Mesenchymal stem cell (in vitro differentiated cells and primary cell): ENCODE measurements around the gene ITSN1.

Source experiments
- DNase-seq: peaks from one replicate; pipeline ENCODE4 v3.0.0-alpha.2; 2013
- H2AFZ ChIP-seq: one replicate; pipeline ENCODE4 v1.6.1; 2013; ENCODE audit warnings: low read depth, mild to moderate bottlenecking, control low read depth, inconsistent platforms, low read length, moderate library complexity
- H2AK5ac ChIP-seq: 2 replicates; pipeline ENCODE4 v1.6.1; 2013; ENCODE audit warnings: low read length, moderate library complexity, mild to moderate bottlenecking, inconsistent platforms; ENCODE audit not compliant: severe bottlenecking
- H2BK120ac ChIP-seq: one replicate; pipeline ENCODE4 v1.6.1; 2013; ENCODE audit warnings: low read depth, mild to moderate bottlenecking, inconsistent platforms, low read length, moderate library complexity
- H2BK12ac ChIP-seq, 2 experiments: one replicate each; pipeline ENCODE4 v1.6.1; 2013; ENCODE audit warnings: inconsistent platforms in 2 of 2, low read length in 2 of 2, mild to moderate bottlenecking in 2 of 2, moderate library complexity in 2 of 2, control low read depth in 1 of 2
- H2BK15ac ChIP-seq: one replicate; pipeline ENCODE4 v1.6.1; 2013; ENCODE audit warnings: mild to moderate bottlenecking, low read depth, inconsistent platforms; ENCODE audit not compliant: poor library complexity, severe bottlenecking
- H2BK5ac ChIP-seq: 2 replicates; pipeline ENCODE4 v1.6.1; 2013; ENCODE audit warnings: low read depth, mild to moderate bottlenecking, low read length, control low read depth, inconsistent platforms; ENCODE audit not compliant: poor library complexity, severe bottlenecking
- H3K14ac ChIP-seq, 2 experiments: one replicate each; pipeline ENCODE4 v1.6.1; 2013; ENCODE audit warnings: inconsistent platforms in 2 of 2, low read length in 2 of 2, control low read depth in 1 of 2, mild to moderate bottlenecking in 1 of 2, moderate library complexity in 1 of 2
- H3K18ac ChIP-seq, 2 experiments: one replicate each; pipeline ENCODE4 v1.6.1; 2013; ENCODE audit warnings: inconsistent platforms in 2 of 2, low read length in 2 of 2, control low read depth in 1 of 2, low read depth in 1 of 2, mild to moderate bottlenecking in 1 of 2
- H3K23ac ChIP-seq, 2 experiments: one replicate each; pipeline ENCODE4 v1.6.1; 2013; ENCODE audit warnings: inconsistent platforms in 2 of 2, low read length in 2 of 2, mild to moderate bottlenecking in 2 of 2, moderate library complexity in 2 of 2, control low read depth in 1 of 2
- H3K27ac ChIP-seq: 2 replicates; pipeline ENCODE4 v1.5.1; 2013; ENCODE audit warnings: mild to moderate bottlenecking, moderate library complexity, low read length, control low read depth, inconsistent platforms; ENCODE audit not compliant: poor library complexity, severe bottlenecking
- H3K27me3 ChIP-seq, 2 experiments: 2 replicates each; pipeline versions ENCODE4 v1.6.1 to v1.7.0; 2013; ENCODE audit warnings: low read length in 2 of 2, mild to moderate bottlenecking in 2 of 2, moderate library complexity in 2 of 2, control low read depth in 1 of 2, inconsistent platforms in 1 of 2; ENCODE audit not compliant: control insufficient read depth in 1 of 2, insufficient read depth in 1 of 2
- H3K36me3 ChIP-seq, 2 experiments: 2 replicates each; pipeline versions ENCODE4 v1.6.1 to v1.7.0; 2013; ENCODE audit warnings: low read length in 2 of 2, control low read depth in 1 of 2, inconsistent platforms in 1 of 2, low read depth in 1 of 2, mild to moderate bottlenecking in 1 of 2; ENCODE audit not compliant: insufficient read depth in 2 of 2, control insufficient read depth in 1 of 2
- H3K4ac ChIP-seq, 2 experiments: one replicate each; pipeline ENCODE4 v1.6.1; 2013; ENCODE audit warnings: inconsistent platforms in 2 of 2, low read length in 2 of 2, mild to moderate bottlenecking in 2 of 2, moderate library complexity in 2 of 2, control low read depth in 1 of 2, low read depth in 1 of 2
- H3K4me1 ChIP-seq: 2 replicates; pipeline ENCODE4 v1.6.1; 2013; ENCODE audit warnings: low read depth, low read length, control low read depth; ENCODE audit not compliant: control insufficient read depth, insufficient read depth
- H3K4me2 ChIP-seq: 2 replicates; pipeline ENCODE4 v1.6.1; 2013; ENCODE audit warnings: low read length, mild to moderate bottlenecking, inconsistent platforms; ENCODE audit not compliant: poor library complexity, severe bottlenecking
- H3K4me3 ChIP-seq, 2 experiments: 2 replicates each; pipeline versions ENCODE4 v1.5.1 to v1.7.0; 2013; ENCODE audit warnings: low read length in 2 of 2, mild to moderate bottlenecking in 2 of 2, control low read depth in 1 of 2, low read depth in 1 of 2; ENCODE audit not compliant: insufficient read depth in 1 of 2
- H3K79me1 ChIP-seq: replicated peaks from 2 replicates; pipeline ENCODE4 v1.6.1; 2013; ENCODE audit warnings: mild to moderate bottlenecking, control low read depth, low read length, inconsistent platforms; ENCODE audit not compliant: poor library complexity, severe bottlenecking
- H3K9ac ChIP-seq: 2 replicates; pipeline ENCODE4 v1.7.0; 2013; ENCODE audit warnings: mild to moderate bottlenecking, low read length, moderate library complexity
- H3K9me3 ChIP-seq: 2 replicates; pipeline ENCODE4 v1.7.0; 2013; ENCODE audit warnings: mild to moderate bottlenecking, low read length; ENCODE audit not compliant: control insufficient read depth
- H4K8ac ChIP-seq: one replicate; pipeline ENCODE4 v1.6.1; 2013; ENCODE audit warnings: inconsistent platforms, mild to moderate bottlenecking, low read length, moderate library complexity
- H4K91ac ChIP-seq: one replicate; pipeline ENCODE4 v1.6.1; 2013; ENCODE audit warnings: mild to moderate bottlenecking, low read length, inconsistent platforms
- WGBS: methylation state at CpG from one replicate; pipeline ENCODE4 v1.1.7; 2013; ENCODE audit warnings: mixed read lengths; 5-methylcytosine and 5-hydroxymethylcytosine counted together

ITSN1 gene

DNA sequence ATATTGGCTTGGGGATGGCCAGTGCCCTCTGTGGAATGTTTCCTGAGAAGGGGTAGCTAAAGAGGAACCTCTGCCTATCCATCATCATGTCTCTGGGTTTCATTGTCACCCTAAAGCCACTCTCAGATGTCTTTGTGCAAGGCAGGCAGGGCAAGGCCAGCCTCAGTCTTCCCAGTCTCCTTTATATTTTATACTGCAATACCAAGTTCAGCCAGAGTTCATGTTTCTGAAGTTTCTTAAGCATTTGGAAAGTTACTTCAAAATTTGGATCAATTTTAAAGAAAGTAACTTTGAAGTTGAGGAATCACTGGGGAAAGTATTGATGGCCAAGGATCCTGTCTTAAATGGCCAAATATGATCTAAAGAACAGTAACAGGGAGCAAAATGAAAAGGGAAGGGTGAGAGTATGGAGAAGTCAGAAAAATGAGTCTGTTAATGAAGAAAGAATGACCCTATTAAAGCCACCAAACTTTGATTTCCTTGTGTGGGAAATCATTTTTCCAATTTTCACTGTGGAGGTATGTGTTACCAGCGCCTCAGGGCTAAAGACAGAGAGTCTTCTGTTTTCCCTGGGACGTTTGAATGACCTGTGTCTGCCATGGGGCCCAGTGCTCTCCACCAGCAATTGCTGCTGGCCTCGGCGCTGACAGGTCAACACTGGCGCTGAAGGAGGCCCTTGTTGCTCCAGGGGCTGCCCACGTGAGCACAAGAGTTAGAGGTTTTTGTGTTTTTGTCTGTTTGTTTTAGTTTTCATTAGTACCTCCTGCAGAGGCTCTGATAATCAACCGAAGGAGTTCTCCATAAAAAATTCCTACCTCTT is 179.4 kb downstream of the ITSN1 start:
- no peak overlapping the region for H3K18ac ChIP-seq
- H3K23ac ChIP-seq: no peak overlapping the region
- DNase-seq: no peak
- no peaks in the 10 kb centered on the region for H3K27me3 ChIP-seq
- no peak overlapping the region for H3K4me2 ChIP-seq
- H2AK5ac ChIP-seq: no peak overlapping the region
- no peak overlapping the region for H3K9ac ChIP-seq
- no peak overlapping the region for H2BK15ac ChIP-seq
- no peak overlapping the region for H2AFZ ChIP-seq
- H3K36me3 ChIP-seq: peaks cover 13 to 64% of the 10 kb centered on the region in 2 experiments
- H2BK5ac ChIP-seq: no peak overlapping the region
- H3K4me1 ChIP-seq: peaks cover 6% of the 10 kb centered on the region
- H3K9me3 ChIP-seq: no peaks in the 10 kb centered on the region
- no peak overlapping the region for H3K27ac ChIP-seq
- no peak overlapping the region for H3K4ac ChIP-seq
- H3K14ac ChIP-seq: no peak overlapping the region
- H2BK12ac ChIP-seq: no peak overlapping the region
- no peak overlapping the region for H4K91ac ChIP-seq
- H2BK120ac ChIP-seq: no peak overlapping the region
- WGBS: 89% methylated on average over 4 of the region's 7 CpGs
- peaks cover 8% of the 10 kb centered on the region for H3K79me1 ChIP-seq
- H3K4me3 ChIP-seq: no peak overlapping the region
- H4K8ac ChIP-seq: no peak overlapping the region

DNA sequence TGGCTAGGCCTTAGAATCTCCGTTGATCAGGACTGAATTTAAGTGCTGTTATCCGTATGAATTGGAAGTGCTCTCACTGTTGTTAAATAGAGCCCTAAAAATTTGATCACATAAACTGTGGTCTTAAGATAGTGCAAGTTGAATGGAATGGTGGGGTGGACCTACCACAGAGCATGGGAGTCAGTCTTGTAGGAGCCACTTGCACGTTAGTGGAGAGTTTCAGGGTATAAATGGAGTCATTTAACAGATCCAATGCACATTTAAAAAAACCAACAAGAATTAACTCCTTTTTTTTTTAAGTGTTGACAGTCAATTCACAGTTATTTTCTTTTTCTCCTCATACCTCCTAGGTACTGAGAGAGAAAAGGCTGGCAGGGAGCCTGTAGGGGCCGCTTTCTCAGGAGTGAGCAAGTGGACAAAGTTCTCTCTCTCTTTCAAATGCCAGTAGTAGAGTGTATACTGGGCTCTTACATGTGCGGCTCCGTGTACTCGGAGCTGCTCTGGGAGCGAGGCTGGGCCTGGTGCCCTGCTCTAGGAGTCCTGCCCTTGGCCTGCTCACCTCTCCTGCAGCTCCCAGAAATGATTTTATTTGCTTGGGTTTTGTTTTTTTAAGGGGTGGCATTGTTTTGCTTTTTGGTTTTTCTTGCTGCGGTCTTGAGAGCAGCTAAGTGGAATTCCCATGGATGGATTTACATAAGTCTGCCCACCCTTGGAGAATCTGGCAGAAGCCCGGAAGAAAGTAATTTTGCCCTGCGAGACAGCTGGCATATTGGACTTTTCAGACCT is 182.0 kb downstream of the ITSN1 start:
- no peak for DNase-seq
- Histone ChIP-seq H3K4ac (no peak overlapping the region), H3K18ac (no peak overlapping the region), H3K14ac (no peak overlapping the region), H2AFZ (no peak overlapping the region), H3K79me1 (peaks cover 21% of the 10 kb centered on the region), H3K27me3 (no peaks in the 10 kb centered on the region), H3K23ac (no peak overlapping the region), H3K36me3 (peaks cover 18 to 46% of the 10 kb centered on the region in 2 experiments), H3K4me3 (no peak overlapping the region), H3K27ac (peak overlapping the region; percentile 57), H2BK5ac (no peak overlapping the region), H2BK12ac (no peak overlapping the region), H4K91ac (no peak overlapping the region), H4K8ac (no peak overlapping the region), H2AK5ac (peak overlapping the region; percentile 77), H3K9ac (no peak overlapping the region), H3K4me2 (no peak overlapping the region), H3K4me1 (peaks cover 4% of the 10 kb centered on the region), H3K9me3 (no peaks in the 10 kb centered on the region), H2BK15ac (no peak overlapping the region), H2BK120ac (no peak overlapping the region)
- 98% methylated on average over 10 of the region's 11 CpGs for WGBS

DNA sequence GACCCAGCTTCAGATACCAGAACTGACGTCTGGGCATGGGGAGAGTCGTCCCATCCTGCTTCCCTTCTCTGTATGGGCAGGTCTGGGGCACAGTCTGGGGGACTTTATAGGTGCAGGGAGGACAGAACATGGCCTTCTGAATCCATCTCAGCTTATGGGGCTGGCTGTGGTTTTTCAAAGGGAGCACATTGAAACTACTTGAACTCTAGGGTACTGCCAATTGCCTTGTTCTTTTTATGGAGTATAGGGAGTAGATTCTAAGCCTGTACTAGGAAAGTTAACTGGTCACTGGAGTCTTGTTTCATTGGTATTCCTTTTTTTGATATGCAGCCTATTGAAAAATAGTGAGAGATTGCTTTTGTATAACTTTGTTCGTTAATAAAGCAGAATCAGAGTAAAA is 183.1 kb downstream of the ITSN1 start:
- Histone ChIP-seq H3K79me1 (peaks cover 25% of the 10 kb centered on the region), H3K4ac (no peak overlapping the region), H3K27me3 (no peaks in the 10 kb centered on the region), H2BK5ac (no peak overlapping the region), H3K36me3 (peaks cover 27 to 50% of the 10 kb centered on the region in 2 experiments), H3K9ac (peak overlapping the region; percentile 65), H3K9me3 (no peaks in the 10 kb centered on the region), H3K23ac (no peak overlapping the region), H3K4me1 (peaks cover 4% of the 10 kb centered on the region), H2BK12ac (peak overlapping the region in 1 of 2 experiments; percentile 11), H4K8ac (no peak overlapping the region), H3K18ac (no peak overlapping the region), H2AFZ (no peak overlapping the region), H3K4me3 (no peak overlapping the region), H4K91ac (no peak overlapping the region), H3K14ac (no peak overlapping the region), H3K4me2 (no peak overlapping the region), H2BK15ac (no peak overlapping the region), H2AK5ac (peak overlapping the region; percentile 84), H2BK120ac (no peak overlapping the region), H3K27ac (peak overlapping the region; percentile 70)
- 91% methylated on average over 2 of the region's 3 CpGs for WGBS
- no peak for DNase-seq

DNA sequence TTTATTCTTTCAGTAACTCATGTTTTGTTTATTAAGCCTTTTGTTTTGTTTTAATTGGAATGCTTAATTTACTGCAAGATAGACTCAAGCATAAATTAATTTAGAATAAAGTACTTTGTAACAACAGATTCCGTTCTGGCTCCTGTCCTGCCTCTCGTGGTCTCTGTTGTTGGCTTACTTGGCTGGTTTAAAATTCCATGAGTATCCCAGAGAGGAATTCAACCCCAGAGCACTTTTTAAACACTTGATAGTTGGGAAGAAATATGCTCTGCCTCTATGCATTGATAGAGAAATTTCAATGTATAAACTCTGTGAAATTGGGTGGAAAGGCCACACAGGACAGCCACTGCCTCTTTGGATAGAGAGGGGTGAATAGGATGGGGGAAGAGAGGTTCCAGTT is 183.6 kb downstream of the ITSN1 start:
- no peak overlapping the region for H2BK120ac ChIP-seq
- H3K36me3 ChIP-seq: peaks cover 29 to 50% of the 10 kb centered on the region in 2 experiments
- no peak overlapping the region for H4K91ac ChIP-seq
- no peaks in the 10 kb centered on the region for H3K27me3 ChIP-seq
- H2AK5ac ChIP-seq: no peak overlapping the region
- no peak overlapping the region for H4K8ac ChIP-seq
- H3K14ac ChIP-seq: no peak overlapping the region
- no peak overlapping the region for H3K4me2 ChIP-seq
- no peak overlapping the region for H2AFZ ChIP-seq
- H3K4ac ChIP-seq: no peak overlapping the region
- H3K4me1 ChIP-seq: peaks cover 4% of the 10 kb centered on the region
- no peak overlapping the region for H3K23ac ChIP-seq
- H3K79me1 ChIP-seq: peaks cover 25% of the 10 kb centered on the region
- H3K18ac ChIP-seq: no peak overlapping the region
- no peak overlapping the region for H2BK12ac ChIP-seq
- H3K27ac ChIP-seq: peak overlapping the region; percentile 70
- H2BK5ac ChIP-seq: no peak overlapping the region
- 80% methylated on average over 2 of the region's 2 CpGs for WGBS
- H3K4me3 ChIP-seq: no peak overlapping the region
- H3K9me3 ChIP-seq: no peaks in the 10 kb centered on the region
- peak overlapping the region; percentile 65 for H3K9ac ChIP-seq
- DNase-seq: peak; percentile 23
- no peak overlapping the region for H2BK15ac ChIP-seq
